Measurements from ENCODE around the gene ARMC7. TPM values are rescaled to one million over a fixed set of nuclear protein-coding genes. Genes with fewer than 3 reads are reported as not detected.
A peak's percentile ranks its signal among the peaks of the same experiment; 100 is the strongest.

Gene ARMC7
- total and polyA plus RNA-seq, 11 donors: 3.9 to 7.9 (median 5.2) TPM

DNA sequence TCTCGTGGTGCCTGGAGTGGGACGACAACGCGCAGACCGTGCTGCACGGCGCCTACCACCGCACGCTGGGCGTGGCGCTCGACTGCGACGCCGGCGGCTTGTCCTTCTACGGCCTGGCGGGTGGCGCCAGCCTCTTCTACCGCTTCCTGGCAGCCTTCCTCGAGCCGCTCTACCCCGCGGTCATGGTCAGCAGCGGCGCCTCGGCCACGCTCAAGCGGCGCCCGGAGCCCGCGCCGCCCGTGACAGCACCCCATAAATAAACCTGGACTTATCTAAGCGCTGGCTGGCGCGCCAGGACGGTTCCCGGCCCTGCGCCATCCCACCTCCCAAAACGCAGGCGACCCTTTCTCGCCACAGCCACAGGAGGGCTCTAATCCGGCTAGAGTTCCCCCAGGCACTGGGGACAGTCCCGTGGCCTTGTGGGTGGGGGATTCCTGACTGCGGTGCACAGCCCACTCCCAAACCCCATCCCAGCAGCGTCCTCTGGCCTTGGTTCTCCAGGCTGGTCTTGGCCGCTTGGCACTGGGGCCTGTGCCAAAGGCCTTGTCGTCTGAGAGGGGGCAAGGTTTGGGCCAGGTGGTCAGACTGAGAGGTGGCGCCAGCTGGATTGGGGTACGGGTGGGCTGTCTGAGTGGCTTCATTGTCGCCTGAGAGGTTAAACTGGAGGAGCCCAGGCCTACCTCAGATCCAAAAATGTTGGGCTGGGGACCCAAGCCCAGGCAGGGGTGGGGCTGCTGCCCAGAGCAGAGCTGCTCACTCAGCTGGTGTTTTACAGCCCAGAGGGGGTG is 32.1 kb upstream of the ARMC7 start:
- whole genome bisulfite sequencing, 4 donors: 7 to 21% (median 12%) methylated on average over 16 to 53 of the region's 53 CpGs
- Histone ChIP-seq H3K27me3 (no peaks in the 10 kb centered on the region), H3K36me3 (no peaks in the 10 kb centered on the region), H3K27ac (peak overlapping the region; percentile 71 to 93 (median 85)), H3K4me3 (peak overlapping the region; percentile 4 to 64 (median 51)), H3K9me3 (no peaks in the 10 kb centered on the region), H3K4me1 (peaks cover 0 to 39% (median 21%) of the 10 kb centered on the region in 12 donors)
- DNase-seq (peak; percentile 84 to 90 (median 87)), ATAC-seq (peak; percentile 82 to 92 (median 92))
- intact Hi-C loops (cut with DNase I): loop anchor here in 1 of 10 donors (5.0 kb wide), 1 partner anchor 35 kb away; no protein-coding TSS in a partner anchor
- TF ChIP-seq CTCF (IDR thresholded peaks at IDR 0.05) (peak in 11 of 12 donors; percentile 5 to 60 (median 39)), POLR2A (IDR thresholded peaks at IDR 0.05) (no peak)

DNA sequence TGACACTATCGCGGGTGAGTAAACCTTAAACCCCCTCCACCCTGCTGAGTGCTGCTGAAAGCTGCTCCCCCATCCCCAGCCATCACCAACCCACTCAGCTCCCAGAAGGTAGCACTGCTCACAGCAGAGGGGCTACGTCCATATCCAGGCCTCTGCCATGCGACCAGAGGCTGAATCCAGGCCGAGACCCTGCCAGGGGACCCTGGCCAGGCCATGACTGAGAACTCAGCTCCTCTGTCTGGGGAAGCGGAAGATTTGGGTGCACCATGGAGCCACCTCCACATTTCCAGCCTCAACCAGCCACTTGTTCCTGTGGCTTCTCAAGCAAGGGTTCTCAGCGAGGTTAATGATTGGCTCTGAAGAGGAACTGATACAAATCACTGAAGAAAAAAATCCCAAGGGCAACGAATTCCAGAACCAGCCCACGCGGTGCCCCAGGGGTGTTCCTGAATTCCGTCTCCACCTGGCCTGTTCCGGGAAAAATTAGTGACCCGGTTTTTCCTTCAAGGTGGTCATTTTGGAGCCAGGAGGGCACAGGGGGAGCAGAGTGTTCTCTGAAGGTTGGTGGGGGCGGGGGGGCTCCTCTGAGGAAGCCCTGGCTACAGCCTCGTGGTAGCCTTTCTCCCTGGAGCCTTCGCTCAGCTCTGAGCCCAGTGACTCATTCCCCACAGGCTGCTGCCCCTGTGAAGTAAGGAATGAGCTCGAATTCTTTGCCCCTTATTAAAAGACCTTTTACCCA is 31.3 kb upstream of the ARMC7 start:
- ATAC-seq (peak in 1 of 4 donors; percentile 12), DNase-seq (no peak)
- Histone ChIP-seq H3K36me3 (no peaks in the 10 kb centered on the region), H3K4me1 (peaks cover 0 to 39% (median 21%) of the 10 kb centered on the region in 12 donors), H3K27ac (peak overlapping the region in 11 of 12 donors; percentile 78 to 93 (median 85)), H3K9me3 (no peaks in the 10 kb centered on the region), H3K27me3 (no peaks in the 10 kb centered on the region), H3K4me3 (peak overlapping the region in 1 of 12 donors; percentile 61)
- TF ChIP-seq CTCF (IDR thresholded peaks at IDR 0.05) (no peak), POLR2A (IDR thresholded peaks at IDR 0.05) (no peak)
- 71 to 79% (median 77%) methylated on average over 13 to 17 of the region's 17 CpGs for WGBS, 4 donors
- intact Hi-C loops (cut with DNase I): loop anchor here in 1 of 10 donors (5.0 kb wide), 1 partner anchor 34 kb away; no protein-coding TSS in a partner anchor

- TF ChIP-seq CTCF (IDR thresholded peaks at IDR 0.05): no peak
- no peak for TF ChIP-seq POLR2A (IDR thresholded peaks at IDR 0.05)
- peaks cover 0 to 43% (median 21%) of the 10 kb centered on the region in 12 donors for H3K4me1 ChIP-seq
- no peak for DNase-seq
- no peaks in the 10 kb centered on the region for H3K36me3 ChIP-seq
- H3K9me3 ChIP-seq: no peaks in the 10 kb centered on the region
- intact Hi-C loops (cut with DNase I): loop anchor here in 1 of 10 donors (5.0 kb wide), 1 partner anchor 33 kb away; no protein-coding TSS in a partner anchor
- no peaks in the 10 kb centered on the region for H3K27me3 ChIP-seq
- no peak overlapping the region for H3K4me3 ChIP-seq
- ATAC-seq: no peak
- 70 to 88% (median 73%) methylated on average over 5 to 8 of the region's 8 CpGs for WGBS, 4 donors
- peak overlapping the region in 4 of 12 donors; percentile 79 to 93 (median 87) for H3K27ac ChIP-seq
Measured at GRCh38 chr17:75079023-75079373, 30.8 kb upstream of the ARMC7 start.

Measured in heart left ventricle (tissue), 16 donors.